SH-SY5Y (cell line): ENCODE data around the gene KRT39.
"Not testable (repeated sequence)": the region's sequence is repeated elsewhere in the genome, so short reads cannot be mapped to it uniquely, and the experiment has no call there.

Experiments
- GATA2 ChIP-seq: IDR thresholded peaks from 2 replicates; pipeline ENCODE4 v1.6.1; 2011; ENCODE audit warnings: mild to moderate bottlenecking, low read depth, low read length
- GATA3 ChIP-seq: IDR thresholded peaks from 2 replicates; pipeline ENCODE4 v1.6.1; 2011; ENCODE audit warnings: low read depth, mild to moderate bottlenecking, low read length, moderate library complexity

KRT39 gene

GRCh38 chr17:40966848-40967247 is at the start of gene KRT39:
Gene KRT39 (minus strand): TSS chr17:40966948. CDS start chr17:40966856, 92 bp downstream.
- no peak for TF ChIP-seq GATA2
- no peak for TF ChIP-seq GATA3

- TF ChIP-seq GATA2 (no peak), GATA3 (no peak)
Measured at GRCh38 chr17:41015454-41015853, 48.7 kb upstream of the KRT39 start.

- TF ChIP-seq GATA2 (no peak), GATA3 (no peak)
Measured at GRCh38 chr17:41013606-41014005, 46.9 kb upstream of the KRT39 start.

- no peak for TF ChIP-seq GATA2
- no peak for TF ChIP-seq GATA3
Measured at GRCh38 chr17:41013181-41013580, 46.4 kb upstream of the KRT39 start.

- TF ChIP-seq GATA2 = no peak
- TF ChIP-seq GATA3 = no peak
Measured at GRCh38 chr17:41012326-41013120, 45.8 kb upstream of the KRT39 start.

GRCh38 chr17:41010441-41010840 is 43.7 kb upstream of the KRT39 start:
- no peak for TF ChIP-seq GATA2
- no peak for TF ChIP-seq GATA3

GRCh38 chr17:41009936-41010335 is 43.2 kb upstream of the KRT39 start:
- no peak for TF ChIP-seq GATA3
- no peak for TF ChIP-seq GATA2

- TF ChIP-seq GATA3 = no peak
- no peak for TF ChIP-seq GATA2
Measured at GRCh38 chr17:41009301-41009760, 42.6 kb upstream of the KRT39 start.

GRCh38 chr17:41008811-41009210 is 42.1 kb upstream of the KRT39 start, which contains the start of gene KRTAP3-1:
Gene KRTAP3-1 (minus strand): TSS chr17:41009128. CDS start chr17:41009074, 54 bp downstream.
- TF ChIP-seq GATA2 = no peak
- no peak for TF ChIP-seq GATA3

GRCh38 chr17:41004397-41004796 is 37.6 kb upstream of the KRT39 start:
- no peak for TF ChIP-seq GATA2
- no peak for TF ChIP-seq GATA3

GRCh38 chr17:41003926-41004325 is 37.2 kb upstream of the KRT39 start:
- TF ChIP-seq GATA3 (no peak), GATA2 (no peak)

- no peak for TF ChIP-seq GATA3
- no peak for TF ChIP-seq GATA2
Measured at GRCh38 chr17:41002814-41003213, 36.1 kb upstream of the KRT39 start.

GRCh38 chr17:41001795-41002194 is 35.0 kb upstream of the KRT39 start:
- TF ChIP-seq GATA2 = no peak
- TF ChIP-seq GATA3 = no peak

GRCh38 chr17:40999563-40999962 is 32.8 kb upstream of the KRT39 start, which contains the start of gene KRTAP3-2:
Gene KRTAP3-2 (minus strand): TSS chr17:40999906. CDS start chr17:40999853, 53 bp downstream.
- not testable (repeated sequence) for TF ChIP-seq GATA3, GATA2

- TF ChIP-seq GATA3 (no peak), GATA2 (no peak)
Measured at GRCh38 chr17:40997361-40997760, 30.6 kb upstream of the KRT39 start.
